HG02943 (cell line): ENCODE measurements around the gene RTBDN.

ENCODE experiments used
- ATAC-seq: cut with Tn5 transposase; IDR thresholded peaks from one replicate; pipeline ENCODE4 v1.9.1; 2021; ENCODE audit warnings: mild to moderate bottlenecking, low read depth, moderate library complexity; ENCODE audit not compliant: unreplicated experiment

RTBDN gene

GRCh38 chr19:12793290-12794195 is 40.8 kb downstream of the RTBDN start:
- no peak for ATAC-seq

DNA sequence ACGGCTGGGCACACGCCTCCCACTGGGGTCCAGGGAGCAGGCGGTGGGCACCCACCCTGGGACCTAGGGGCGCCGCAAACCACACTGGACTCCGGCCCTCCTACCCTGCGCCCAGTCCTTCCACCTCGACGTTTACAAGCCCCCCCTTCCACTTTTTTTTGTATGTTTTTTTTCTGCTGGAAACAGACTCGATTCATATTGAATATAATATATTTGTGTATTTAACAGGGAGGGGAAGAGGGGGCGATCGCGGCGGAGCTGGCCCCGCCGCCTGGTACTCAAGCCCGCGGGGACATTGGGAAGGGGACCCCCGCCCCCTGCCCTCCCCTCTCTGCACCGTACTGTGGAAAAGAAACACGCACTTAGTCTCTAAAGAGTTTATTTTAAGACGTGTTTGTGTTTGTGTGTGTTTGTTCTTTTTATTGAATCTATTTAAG is 41.5 kb downstream of the RTBDN start:
- ATAC-seq: no peak

DNA sequence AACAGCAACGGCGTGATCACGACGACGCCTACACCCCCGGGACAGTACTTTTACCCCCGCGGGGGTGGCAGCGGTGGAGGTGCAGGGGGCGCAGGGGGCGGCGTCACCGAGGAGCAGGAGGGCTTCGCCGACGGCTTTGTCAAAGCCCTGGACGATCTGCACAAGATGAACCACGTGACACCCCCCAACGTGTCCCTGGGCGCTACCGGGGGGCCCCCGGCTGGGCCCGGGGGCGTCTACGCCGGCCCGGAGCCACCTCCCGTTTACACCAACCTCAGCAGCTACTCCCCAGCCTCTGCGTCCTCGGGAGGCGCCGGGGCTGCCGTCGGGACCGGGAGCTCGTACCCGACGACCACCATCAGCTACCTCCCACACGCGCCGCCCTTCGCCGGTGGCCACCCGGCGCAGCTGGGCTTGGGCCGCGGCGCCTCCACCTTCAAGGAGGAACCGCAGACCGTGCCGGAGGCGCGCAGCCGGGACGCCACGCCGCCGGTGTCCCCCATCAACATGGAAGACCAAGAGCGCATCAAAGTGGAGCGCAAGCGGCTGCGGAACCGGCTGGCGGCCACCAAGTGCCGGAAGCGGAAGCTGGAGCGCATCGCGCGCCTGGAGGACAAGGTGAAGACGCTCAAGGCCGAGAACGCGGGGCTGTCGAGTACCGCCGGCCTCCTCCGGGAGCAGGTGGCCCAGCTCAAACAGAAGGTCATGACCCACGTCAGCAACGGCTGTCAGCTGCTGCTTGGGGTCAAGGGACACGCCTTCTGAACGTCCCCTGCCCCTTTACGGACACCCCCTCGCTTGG is 42.1 kb downstream of the RTBDN start:
- ATAC-seq: no peak

DNA sequence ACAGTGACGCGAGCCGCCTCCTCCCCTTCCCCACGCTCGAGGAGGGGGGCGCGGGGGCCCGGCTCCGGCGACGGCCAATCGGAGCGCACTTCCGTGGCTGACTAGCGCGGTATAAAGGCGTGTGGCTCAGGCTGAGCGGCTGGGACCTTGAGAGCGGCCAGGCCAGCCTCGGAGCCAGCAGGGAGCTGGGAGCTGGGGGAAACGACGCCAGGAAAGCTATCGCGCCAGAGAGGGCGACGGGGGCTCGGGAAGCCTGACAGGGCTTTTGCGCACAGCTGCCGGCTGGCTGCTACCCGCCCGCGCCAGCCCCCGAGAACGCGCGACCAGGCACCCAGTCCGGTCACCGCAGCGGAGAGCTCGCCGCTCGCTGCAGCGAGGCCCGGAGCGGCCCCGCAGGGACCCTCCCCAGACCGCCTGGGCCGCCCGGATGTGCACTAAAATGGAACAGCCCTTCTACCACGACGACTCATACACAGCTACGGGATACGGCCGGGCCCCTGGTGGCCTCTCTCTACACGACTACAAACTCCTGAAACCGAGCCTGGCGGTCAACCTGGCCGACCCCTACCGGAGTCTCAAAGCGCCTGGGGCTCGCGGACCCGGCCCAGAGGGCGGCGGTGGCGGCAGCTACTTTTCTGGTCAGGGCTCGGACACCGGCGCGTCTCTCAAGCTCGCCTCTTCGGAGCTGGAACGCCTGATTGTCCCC is 42.9 kb downstream of the RTBDN start, which contains the start of gene JUNB:
TSS of gene JUNB (plus strand) at position 142 of the 706 bp plus-strand sequence. CDS start at position 428, 286 bp downstream.
- no peak for ATAC-seq

DNA sequence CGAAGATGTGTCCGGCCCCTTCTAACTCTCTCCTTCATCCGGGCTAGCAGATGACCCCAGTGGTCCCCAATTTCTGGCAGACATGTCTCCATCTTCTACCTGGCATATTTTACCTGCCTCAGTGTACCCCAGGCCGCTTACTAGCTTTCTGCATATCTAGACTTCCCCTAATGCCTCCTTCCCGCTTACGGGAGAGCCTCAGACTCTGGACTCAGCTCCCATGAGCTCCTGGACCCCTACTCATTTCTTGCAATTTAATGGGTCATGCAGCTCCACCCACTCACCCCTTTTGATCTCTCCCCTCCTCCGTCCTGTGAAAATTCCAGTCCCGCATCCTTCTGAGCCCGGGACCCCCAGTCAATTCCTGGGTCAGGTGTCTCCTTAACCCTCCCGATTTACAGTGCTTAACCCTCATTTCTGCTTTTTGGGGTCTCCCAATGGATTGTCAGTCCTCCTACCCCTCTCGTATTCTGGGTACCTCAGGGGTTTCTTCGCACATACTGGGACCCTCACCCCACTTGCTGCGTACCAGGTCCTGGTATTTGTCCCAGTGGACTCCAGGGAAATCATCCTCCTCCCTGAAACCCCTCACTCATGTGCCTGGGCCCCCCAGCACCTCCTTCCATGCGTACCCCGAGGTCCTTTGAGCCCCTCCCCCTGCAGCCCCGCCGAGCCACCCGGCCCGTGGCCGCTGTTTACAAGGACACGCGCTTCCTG is 43.6 kb downstream of the RTBDN start:
- ATAC-seq: no peak

DNA sequence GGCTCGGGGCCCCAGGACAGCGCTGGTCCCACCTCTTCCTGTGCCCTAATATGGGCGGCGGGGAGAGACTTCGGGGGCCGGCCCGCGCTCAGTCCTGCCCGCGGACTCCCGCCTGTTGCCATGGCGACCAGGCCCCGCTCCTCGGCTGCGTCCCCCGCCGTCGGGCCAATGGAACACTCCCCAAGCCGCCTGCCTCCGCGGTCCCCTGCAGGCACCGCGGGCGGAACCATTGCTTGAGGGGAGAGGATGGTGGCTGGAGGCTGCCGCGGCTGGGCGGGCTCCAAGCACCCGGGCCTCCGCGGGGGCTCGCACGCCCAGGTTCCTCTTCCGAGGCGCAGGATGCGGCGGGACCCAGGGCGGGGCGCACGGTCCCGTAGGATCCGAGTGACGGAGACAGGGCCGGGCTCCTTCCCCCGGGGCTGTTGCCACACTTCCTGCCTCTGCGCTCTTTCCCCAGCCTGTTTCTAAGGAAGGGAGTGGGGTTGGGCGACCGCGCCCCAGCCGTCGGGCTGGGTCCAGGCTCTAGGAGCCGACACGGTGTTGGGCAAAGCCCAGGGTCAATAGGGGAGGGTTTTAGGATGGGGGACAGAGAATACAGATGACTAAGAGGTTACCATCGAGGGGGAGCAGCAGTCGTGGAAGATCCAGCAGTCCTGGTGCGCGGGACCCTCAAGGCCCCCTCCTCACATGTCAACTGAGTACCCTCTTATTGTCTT is 44.3 kb downstream of the RTBDN start:
- ATAC-seq: peak; percentile 32

DNA sequence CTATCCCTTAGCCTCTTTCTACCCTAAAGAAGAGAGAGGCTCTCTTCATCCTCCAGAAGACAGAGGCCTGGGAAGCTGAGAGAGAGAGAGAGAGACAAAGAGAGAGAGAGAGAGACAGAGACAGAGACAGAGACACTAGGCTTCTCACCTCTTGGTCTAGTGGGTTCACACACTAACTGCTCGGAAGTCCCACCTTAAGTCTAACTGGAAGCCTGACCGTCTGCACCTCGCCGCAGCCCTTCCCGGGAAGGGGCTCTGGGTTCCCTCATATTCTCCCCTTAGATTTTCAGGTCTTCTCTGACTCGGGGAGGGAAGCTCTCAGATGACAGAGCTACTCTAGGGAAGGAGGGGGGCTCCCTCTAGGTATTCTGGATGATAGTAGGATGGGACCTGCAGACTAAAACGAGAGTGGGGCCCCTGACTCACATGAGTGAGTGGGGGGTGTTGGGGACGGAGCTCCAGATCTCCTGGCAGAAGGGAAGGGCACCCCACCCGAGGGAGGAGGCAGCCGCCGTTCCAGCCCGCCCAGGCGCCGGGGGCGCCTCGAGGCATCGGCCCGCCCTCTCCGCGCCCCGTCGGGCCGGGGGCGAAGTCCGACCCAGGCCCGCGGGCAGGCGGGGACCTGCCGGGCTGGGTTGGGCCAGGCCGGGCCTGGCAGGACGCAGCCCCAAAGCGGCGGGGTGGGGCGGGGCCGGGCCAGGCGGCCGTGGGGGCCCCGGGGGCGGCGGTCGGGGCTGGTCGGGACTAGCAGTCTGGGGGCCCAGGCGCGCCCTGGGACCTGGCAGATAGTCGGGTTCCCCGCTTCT is 45.1 kb downstream of the RTBDN start:
- ATAC-seq: peak; percentile 0

GRCh38 chr19:12788682-12789097 is 45.7 kb downstream of the RTBDN start:
- ATAC-seq: no peak

GRCh38 chr19:12788042-12788681 is 46.2 kb downstream of the RTBDN start:
- ATAC-seq: no peak

GRCh38 chr19:12787458-12787857 is 46.9 kb downstream of the RTBDN start:
- ATAC-seq: no peak

DNA sequence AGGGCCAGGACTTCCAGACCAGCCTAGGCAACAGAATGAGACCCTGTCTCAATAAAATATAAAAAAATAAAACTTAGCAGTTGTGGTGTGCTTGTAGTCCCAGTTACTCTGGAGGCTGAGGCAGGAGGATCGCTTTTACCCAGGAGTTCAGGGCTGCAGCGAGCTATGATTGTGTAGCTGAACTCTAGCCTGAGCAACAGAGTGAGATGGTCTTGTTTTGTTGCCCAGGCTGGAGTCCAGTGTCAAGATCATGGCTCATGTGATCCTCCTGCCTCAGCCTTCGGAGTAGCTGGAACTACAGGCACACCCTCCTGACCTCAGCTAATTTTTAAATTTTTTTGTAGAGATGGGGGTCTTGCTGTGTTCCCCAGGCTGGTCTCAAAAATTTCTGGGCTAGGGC is 47.4 kb downstream of the RTBDN start:
- ATAC-seq: no peak

DNA sequence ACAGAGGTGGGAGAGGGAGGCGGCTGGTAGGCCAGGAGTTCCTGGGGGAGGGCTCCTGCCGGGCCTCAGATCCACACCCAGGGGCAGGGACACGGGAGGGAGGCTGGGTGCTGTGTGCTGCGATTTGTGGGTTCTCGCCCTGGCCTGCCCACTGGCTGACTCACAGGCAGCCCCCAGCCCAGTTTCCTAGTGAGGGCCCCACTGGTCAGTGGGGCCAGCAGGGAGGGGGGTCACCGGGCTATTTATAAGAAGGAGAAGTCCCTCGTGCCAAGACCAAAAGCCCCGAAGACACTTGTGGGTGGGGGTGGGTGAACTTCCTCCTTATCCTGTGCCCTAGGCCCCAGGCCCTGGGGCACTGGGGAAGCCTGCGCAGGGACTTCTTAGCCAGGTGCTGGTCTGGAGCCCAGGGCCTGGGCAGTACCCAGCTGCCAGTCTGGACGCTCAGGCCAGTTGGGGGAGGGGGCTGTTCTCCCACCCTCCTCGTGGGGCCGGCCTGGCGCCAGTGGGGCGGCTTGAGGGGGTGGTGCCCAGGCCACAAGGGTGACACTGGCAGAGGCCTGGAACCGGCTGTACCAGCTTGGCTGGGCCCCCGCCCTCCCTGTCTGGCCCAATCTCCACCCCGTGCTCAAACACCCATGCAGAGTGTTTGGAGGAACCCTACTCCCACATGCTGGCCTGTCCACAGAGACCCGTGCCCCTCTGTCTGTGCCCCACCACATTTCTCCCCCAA is 48.1 kb downstream of the RTBDN start:
- ATAC-seq: no peak

- no peak for ATAC-seq
These were observed 48.8 kb downstream of the RTBDN start for GRCh38 chr19:12785431-12786031.

DNA sequence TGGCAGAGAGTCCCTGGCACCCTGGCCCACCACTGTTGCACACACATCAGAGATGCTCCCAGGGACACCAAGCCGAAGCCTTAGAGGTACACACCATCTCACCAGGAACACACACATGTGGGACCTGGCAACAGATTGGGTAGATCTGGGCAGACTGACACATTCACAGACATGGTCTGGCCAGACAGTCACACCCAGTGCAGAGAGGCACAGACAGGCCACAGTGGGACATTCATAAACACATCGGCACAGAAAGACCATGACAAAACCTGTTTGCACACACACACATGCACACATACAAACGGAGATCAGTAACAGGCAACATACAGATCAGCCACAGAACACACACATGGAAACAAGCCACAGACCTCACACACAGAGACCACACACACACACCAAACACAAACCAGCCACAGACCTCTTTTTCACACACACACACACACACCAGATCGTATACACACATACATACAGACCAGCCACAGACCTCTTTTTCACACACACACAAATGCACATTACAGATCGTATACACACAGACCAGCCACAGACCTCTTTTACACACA is 49.4 kb downstream of the RTBDN start:
- ATAC-seq: no peak

- no peak for ATAC-seq
These were observed 49.9 kb downstream of the RTBDN start for GRCh38 chr19:12784394-12784870.

GRCh38 chr19:12783849-12784393 is 50.5 kb downstream of the RTBDN start:
- no peak for ATAC-seq
